ENCODE results near the gene DAZAP2. TPM values are rescaled to one million over a fixed set of nuclear protein-coding genes. Genes with fewer than 3 reads are reported as not detected.

DAZAP2 gene
- total RNA-seq, 2 experiments from 2014 or later, result 292 to 310 TPM

GRCh38 chr12:51229116-51229809 lies 9.4 kb upstream of the DAZAP2 start:
- Mint-ChIP-seq H3K27ac (no peak overlapping the region), H3K27me3 (no peaks in the 10 kb centered on the region), H3K4me3 (no peak overlapping the region), H3K36me3 (ENCODE audit: low read depth) (no peaks in the 10 kb centered on the region), H3K4me1 (ENCODE audit: low read depth) (no peaks in the 10 kb centered on the region), H3K9me3 (no peaks in the 10 kb centered on the region)
- Histone ChIP-seq H3K27ac (ENCODE audit: low read depth in 1 of 2, low read length in 2 of 2) (no peak overlapping the region), H3K9me3 (ENCODE audit: control insufficient read depth in 1 of 2, insufficient read depth in 1 of 2, low read length in 2 of 2) (no peaks in the 10 kb centered on the region), H3K27me3 (ENCODE audit: control insufficient read depth in 1 of 2, insufficient read depth in 2 of 2, low read length in 2 of 2) (no peaks in the 10 kb centered on the region), H3K4me1 (ENCODE audit: insufficient read depth, low read length) (no peaks in the 10 kb centered on the region), H3K4me3 (ENCODE audit: low read length) (no peak overlapping the region), H3K36me3 (ENCODE audit: insufficient read depth, low read length) (no peaks in the 10 kb centered on the region)
- no peak for ATAC-seq (ENCODE audit: poor library complexity)
- ChIA-PET CTCF (interaction anchor here (0.7 to 1.0 kb wide), 2 partner anchors 9 to 221 kb away, joined by 4 read pairs; partner anchors contain the start of gene DAZAP2), POLR2A (interaction anchor here (1.4 to 3.3 kb wide), 2 partner anchors 10 to 12 kb away, joined by 9 to 20 read pairs; partner anchors contain the start of genes DAZAP2 and POU6F1)
- intact Hi-C loops (cut with DNase I, micrococcal nuclease), result no loop called here
- TF ChIP-seq CTCF (IDR thresholded peaks at IDR 0.05), result no peak
- no peak for DNase-seq

- H3K4me3 Mint-ChIP-seq, result no peak overlapping the region
Measured at GRCh38 chr12:51232642-51233041, 6.0 kb upstream of the DAZAP2 start.

GRCh38 chr12:51234530-51234929 lies 4.1 kb upstream of the DAZAP2 start:
- no peak overlapping the region for H3K27ac Mint-ChIP-seq
- Histone ChIP-seq H3K9me3 (ENCODE audit: control insufficient read depth in 1 of 2, insufficient read depth in 1 of 2, low read length in 2 of 2) (no peaks in the 10 kb centered on the region), H3K27ac (ENCODE audit: low read depth in 1 of 2, low read length in 2 of 2) (no peak overlapping the region), H3K27me3 (ENCODE audit: control insufficient read depth in 1 of 2, insufficient read depth in 2 of 2, low read length in 2 of 2) (no peaks in the 10 kb centered on the region), H3K36me3 (ENCODE audit: insufficient read depth, low read length) (no peaks in the 10 kb centered on the region), H3K4me1 (ENCODE audit: insufficient read depth, low read length) (peaks cover 9% of the 10 kb centered on the region), H3K4me3 (ENCODE audit: low read length) (no peak overlapping the region)
- no peaks in the 10 kb centered on the region for H3K9me3 Mint-ChIP-seq
- DNase-seq, result no peak
- H3K36me3 Mint-ChIP-seq (ENCODE audit: low read depth), result peaks cover 17% of the 10 kb centered on the region
- ChIA-PET CTCF (interaction anchor here (1.4 kb wide), 1 partner anchor 16 kb away, joined by 7 read pairs; the partner anchor contains the start of gene POU6F1), POLR2A (interaction anchor here (1.1 kb wide), 1 partner anchor 17 kb away, joined by 4 read pairs; the partner anchor contains the start of gene POU6F1)
- H3K27me3 Mint-ChIP-seq, result no peaks in the 10 kb centered on the region
- ATAC-seq (ENCODE audit: poor library complexity), result no peak
- intact Hi-C loops (cut with DNase I, micrococcal nuclease), result no loop called here
- peaks cover 25% of the 10 kb centered on the region for H3K4me1 Mint-ChIP-seq (ENCODE audit: low read depth)
- no peak overlapping the region for H3K4me3 Mint-ChIP-seq
- TF ChIP-seq CTCF (IDR thresholded peaks at IDR 0.05), result no peak

More at GRCh38 chr12:51232642-51233041, 6.0 kb upstream of the DAZAP2 start:
- no peaks in the 10 kb centered on the region for H3K27me3 Mint-ChIP-seq
- CTCF ChIA-PET, result no interaction called here
- H3K36me3 ChIP-seq (ENCODE audit: insufficient read depth, low read length), result no peaks in the 10 kb centered on the region
- H3K4me1 ChIP-seq (ENCODE audit: insufficient read depth, low read length), result peaks cover under 1% of the 10 kb centered on the region
- no peaks in the 10 kb centered on the region for H3K9me3 ChIP-seq (ENCODE audit: control insufficient read depth in 1 of 2, insufficient read depth in 1 of 2, low read length in 2 of 2)
- H3K4me1 Mint-ChIP-seq (ENCODE audit: low read depth), result peaks cover 12% of the 10 kb centered on the region
- intact Hi-C loops (cut with DNase I, micrococcal nuclease), result no loop called here
- POLR2A ChIA-PET, result interaction anchor here (0.6 to 1.4 kb wide), 2 partner anchors 15 to 156 kb away, joined by 3 read pairs; no protein-coding TSS in a partner anchor
- TF ChIP-seq CTCF (IDR thresholded peaks at IDR 0.05), result no peak
- H3K27me3 ChIP-seq (ENCODE audit: control insufficient read depth in 1 of 2, insufficient read depth in 2 of 2, low read length in 2 of 2), result no peaks in the 10 kb centered on the region
- H3K36me3 Mint-ChIP-seq (ENCODE audit: low read depth), result no peaks in the 10 kb centered on the region
- no peaks in the 10 kb centered on the region for H3K9me3 Mint-ChIP-seq
- H3K27ac Mint-ChIP-seq, result no peak overlapping the region
- no peak for ATAC-seq (ENCODE audit: poor library complexity)
- H3K4me3 ChIP-seq (ENCODE audit: low read length), result no peak overlapping the region
- DNase-seq, result no peak
- H3K27ac ChIP-seq (ENCODE audit: low read depth in 1 of 2, low read length in 2 of 2), result no peak overlapping the region
